A673 (cell line): ENCODE measurements around the gene ATP13A1. TPM values are rescaled to one million over a fixed set of nuclear protein-coding genes. Genes with fewer than 3 reads are reported as not detected.

Source experiments
- BruUV-seq: library from RNA; stranded (reverse); fragments of 400-500 nt; replicated peaks from 2 replicates; lab custom pipeline; 2021; lab: Mats Ljungman, UMichigan
- CTCF ChIA-PET: fragments of 300-600 bp; sonication (Branson Sonifier 250); formaldehyde crosslinking; loops from one replicate; lab custom pipeline; 2022; ENCODE audit warnings: antibody characterized with exemption; lab: Charles Lee
- POLR2A ChIA-PET: fragments of 300-600 bp; sonication (Branson Sonifier 250); formaldehyde crosslinking; loops from one replicate; lab custom pipeline; 2022; ENCODE audit warnings: antibody characterized with exemption; ENCODE audit not compliant: low non-redundant PET; lab: Charles Lee
- DNase-seq: peaks from one replicate; pipeline ENCODE4 v3.0.0-alpha.2; 2015; ENCODE audit warnings: low spot score
- H3K27ac ChIP-seq: fragments of 200-600 bp; sonication (generic); 2 replicates; pipeline ENCODE4 v1.5.1; 2016; ENCODE audit warnings: mixed run types, low read depth, mild to moderate bottlenecking, mixed read lengths, antibody characterized with exemption, low read length; ENCODE audit not compliant: poor library complexity, severe bottlenecking
- H3K27me3 ChIP-seq: fragments of 200-600 bp; sonication (generic); replicated peaks from 2 replicates; pipeline ENCODE4 v1.6.1; 2017; ENCODE audit warnings: mixed run types, low read depth, mild to moderate bottlenecking, mixed read lengths, antibody characterized with exemption, low read length; ENCODE audit not compliant: insufficient read depth, poor library complexity
- H3K36me3 ChIP-seq: fragments of 200-600 bp; sonication (generic); 2 replicates; pipeline ENCODE4 v1.6.1; 2016; ENCODE audit warnings: mixed run types, mild to moderate bottlenecking, mixed read lengths, antibody characterized with exemption, low read length; ENCODE audit not compliant: insufficient read depth, poor library complexity, severe bottlenecking
- H3K4me1 ChIP-seq: fragments of 200-600 bp; sonication (generic); 2 replicates; pipeline ENCODE4 v1.6.1; 2017; ENCODE audit warnings: mixed run types, mild to moderate bottlenecking, mixed read lengths, antibody characterized with exemption, low read length; ENCODE audit not compliant: insufficient read depth, poor library complexity, severe bottlenecking
- H3K4me3 ChIP-seq: fragments of 200-600 bp; sonication (generic); 2 replicates; pipeline ENCODE4 v1.5.1; 2016; ENCODE audit warnings: low read depth, mixed run types, mild to moderate bottlenecking, mixed read lengths, low read length; ENCODE audit not compliant: poor library complexity, severe bottlenecking
- H3K9me3 ChIP-seq: fragments of 200-600 bp; sonication (generic); 2 replicates; pipeline ENCODE4 v1.6.1; 2016; ENCODE audit warnings: mixed run types, low read depth, mild to moderate bottlenecking, mixed read lengths, antibody characterized with exemption, low read length; ENCODE audit not compliant: poor library complexity, severe bottlenecking
- CTCF ChIP-seq: fragments of 300-800, 200-600 bp; sonication (generic); conservative IDR thresholded peaks from 2 replicates; pipeline ENCODE4 v1.5.1; 2017; ENCODE audit warnings: low read depth, mild to moderate bottlenecking, antibody characterized with exemption, low read length, moderate library complexity, mixed read lengths
- EZH2 ChIP-seq: fragments of 200-600 bp; sonication (generic); IDR thresholded peaks from 2 replicates; pipeline ENCODE4 v1.6.1; 2017; ENCODE audit warnings: borderline replicate concordance, low read depth, mild to moderate bottlenecking, mixed read lengths, antibody characterized with exemption, low read length; ENCODE audit not compliant: poor library complexity, severe bottlenecking
- intact Hi-C: fragments of 100-400 bp; cut with micrococcal nuclease; formaldehyde crosslinking; loops from one replicate; pipeline ENCODE4 v1.10.0; 2022; ENCODE audit not compliant: unreplicated experiment
- total RNA-seq: library from RNA; stranded (reverse); gene quantifications from 2 replicates; pipeline ENCODE4 v1.2.3, GENCODE V29; 2021

ATP13A1 gene
- total RNA-seq, 1 experiment from 2014 or later, result 94.4 TPM

GRCh38 chr19:19644054-19644388, 19.5 kb downstream of the ATP13A1 start:
- Histone ChIP-seq H3K27me3 (no peaks in the 10 kb centered on the region), H3K4me3 (peak overlapping the region; percentile 79), H3K27ac (peak overlapping the region; percentile 58), H3K4me1 (no peaks in the 10 kb centered on the region), H3K36me3 (peaks cover 29% of the 10 kb centered on the region), H3K9me3 (no peaks in the 10 kb centered on the region)
- no TSS peak for BruUV-seq
- ChIA-PET POLR2A (no interaction called here), CTCF (interaction anchor here (0.6 kb wide), 1 partner anchor 516 kb away, joined by 12 read pairs; no protein-coding TSS in a partner anchor)
- no peak for TF ChIP-seq EZH2
- 0 out of 2 replicates have a peak, but pooled peaks have one; percentile 2 for TF ChIP-seq CTCF
- intact Hi-C loops, result no loop called here
- DNase-seq, result no peak

GRCh38 chr19:19643158-19644053, 20.1 kb downstream of the ATP13A1 start, which contains the start of gene GMIP:
TSS of gene GMIP (minus strand) at chr19:19643657. CDS start at chr19:19643529, 128 bp downstream.
- intact Hi-C loops, result loop anchor here (1.0 kb wide), 1 partner anchor 111 kb away; no protein-coding TSS in a partner anchor
- TF ChIP-seq CTCF (peak; percentile 96), EZH2 (no peak)
- no TSS peak for BruUV-seq
- ChIA-PET POLR2A (no interaction called here), CTCF (interaction anchor here (0.6 kb wide), 1 partner anchor 515 kb away, joined by 12 read pairs; no protein-coding TSS in a partner anchor)
- Histone ChIP-seq H3K9me3 (no peaks in the 10 kb centered on the region), H3K27me3 (no peaks in the 10 kb centered on the region), H3K4me3 (peak within 1 kb of the TSS; percentile 79), H3K36me3 (peaks cover 29% of the 10 kb centered on the region), H3K27ac (peak within 1 kb of the TSS; percentile 58), H3K4me1 (no peaks in the 10 kb centered on the region)
- DNase-seq, result peak; percentile 66

GRCh38 chr19:19642506-19643157, 20.8 kb downstream of the ATP13A1 start:
- peak overlapping the region; percentile 79 for H3K4me3 ChIP-seq
- peak; percentile 36 for DNase-seq
- no peaks in the 10 kb centered on the region for H3K4me1 ChIP-seq
- no peak for TF ChIP-seq EZH2
- no peak for TF ChIP-seq CTCF
- H3K27me3 ChIP-seq, result no peaks in the 10 kb centered on the region
- peaks cover 27% of the 10 kb centered on the region for H3K36me3 ChIP-seq
- intact Hi-C loops, result loop anchor here (1.0 kb wide), 1 partner anchor 110 kb away; no protein-coding TSS in a partner anchor
- H3K9me3 ChIP-seq, result no peaks in the 10 kb centered on the region
- H3K27ac ChIP-seq, result peak overlapping the region; percentile 58
- ChIA-PET CTCF (no interaction called here), POLR2A (no interaction called here)
- no TSS peak for BruUV-seq
